ENCODE results near the gene RUFY1. TPM values are rescaled to one million over a fixed set of nuclear protein-coding genes. Genes with fewer than 3 reads are reported as not detected.
"Not testable (repeated sequence)": the region's sequence is repeated elsewhere in the genome, so short reads cannot be mapped to it uniquely, and the experiment has no call there.

Gene RUFY1
- 10 to 100 TPM; 50.5 to 53.4 TPM for total RNA-seq

- Mint-ChIP-seq H3K27ac (peak within 1 kb of the TSS; percentile 98), H3K4me1 (peaks cover 35% of the 10 kb centered on the region), H3K27me3 (no peaks in the 10 kb centered on the region), H3K9me3 (no peaks in the 10 kb centered on the region), H3K4me3 (peak within 1 kb of the TSS; percentile 98), H3K36me3 (ENCODE audit: low read depth) (peaks cover 19% of the 10 kb centered on the region)
- ChIA-PET POLR2A (interaction anchor here (1.2 kb wide), 1 partner anchor 8 kb away, joined by 7 read pairs; no protein-coding TSS in a partner anchor), CTCF (interaction anchor here (0.8 to 1.2 kb wide), 3 partner anchors 9 to 118 kb away, joined by 3 to 4 read pairs (median 4); partner anchors contain the start of gene HNRNPH1)
- DNase-seq = peak; percentile 77
Measured at GRCh38 chr5:179550511-179551342, at the start of gene RUFY1. Gene RUFY1, plus strand, starts transcription at chr5:179550554. Its CDS starts 16 bp downstream, at chr5:179550570.

- not testable (repeated sequence) for H3K9me3 Mint-ChIP-seq
Measured at GRCh38 chr5:179501997-179502396, 48.4 kb upstream of the RUFY1 start.

GRCh38 chr5:179502420-179502819 is 47.9 kb upstream of the RUFY1 start:
- H3K27ac Mint-ChIP-seq; H3K4me3 Mint-ChIP-seq; H3K27me3 Mint-ChIP-seq; H3K36me3 Mint-ChIP-seq (ENCODE audit: low read depth); H3K4me1 Mint-ChIP-seq; POLR2A ChIA-PET; DNase-seq; CTCF ChIA-PET; H3K9me3 Mint-ChIP-seq: not testable (repeated sequence)

More at GRCh38 chr5:179501997-179502396, 48.4 kb upstream of the RUFY1 start:
- DNase-seq; H3K36me3 Mint-ChIP-seq (ENCODE audit: low read depth); POLR2A ChIA-PET; H3K4me3 Mint-ChIP-seq; H3K27ac Mint-ChIP-seq; H3K4me1 Mint-ChIP-seq; CTCF ChIA-PET; H3K27me3 Mint-ChIP-seq: not testable (repeated sequence)

- Mint-ChIP-seq H3K9me3 (no peaks in the 10 kb centered on the region), H3K4me1 (peaks cover 4% of the 10 kb centered on the region), H3K4me3 (no peak overlapping the region), H3K27ac (no peak overlapping the region), H3K36me3 (ENCODE audit: low read depth) (no peaks in the 10 kb centered on the region), H3K27me3 (no peaks in the 10 kb centered on the region)
- DNase-seq = no peak
- ChIA-PET POLR2A (no interaction called here), CTCF (interaction anchor here (0.6 kb wide), 1 partner anchor 28 kb away, joined by 3 read pairs; no protein-coding TSS in a partner anchor)
Measured at GRCh38 chr5:179504191-179504590, 46.2 kb upstream of the RUFY1 start.

- H3K4me3 Mint-ChIP-seq = no peak overlapping the region
- CTCF ChIA-PET = no interaction called here
- no peak overlapping the region for H3K27ac Mint-ChIP-seq
Measured at GRCh38 chr5:179504600-179505396, 45.6 kb upstream of the RUFY1 start.

GRCh38 chr5:179505636-179506261 is 44.6 kb upstream of the RUFY1 start:
- H3K27me3 Mint-ChIP-seq = no peaks in the 10 kb centered on the region
- H3K4me1 Mint-ChIP-seq = peaks cover 11% of the 10 kb centered on the region
- H3K4me3 Mint-ChIP-seq = no peak overlapping the region
- H3K9me3 Mint-ChIP-seq = no peaks in the 10 kb centered on the region
- no peaks in the 10 kb centered on the region for H3K36me3 Mint-ChIP-seq (ENCODE audit: low read depth)
- POLR2A ChIA-PET = no interaction called here
- CTCF ChIA-PET = no interaction called here
- no peak overlapping the region for H3K27ac Mint-ChIP-seq
- no peak for DNase-seq

More at GRCh38 chr5:179504600-179505396, 45.6 kb upstream of the RUFY1 start:
- Mint-ChIP-seq H3K4me1 (peaks cover 9% of the 10 kb centered on the region), H3K9me3 (no peaks in the 10 kb centered on the region), H3K27me3 (no peaks in the 10 kb centered on the region), H3K36me3 (ENCODE audit: low read depth) (no peaks in the 10 kb centered on the region)
- DNase-seq = no peak
- POLR2A ChIA-PET = no interaction called here

GRCh38 chr5:179509239-179509638 is 41.1 kb upstream of the RUFY1 start:
- POLR2A ChIA-PET = no interaction called here
- Mint-ChIP-seq H3K4me1 (peaks cover 11% of the 10 kb centered on the region), H3K4me3 (no peak overlapping the region), H3K36me3 (ENCODE audit: low read depth) (no peaks in the 10 kb centered on the region), H3K27me3 (no peaks in the 10 kb centered on the region), H3K27ac (no peak overlapping the region), H3K9me3 (no peaks in the 10 kb centered on the region)
- DNase-seq = no peak
- CTCF ChIA-PET = interaction anchor here (0.6 kb wide), 1 partner anchor 1942 kb away, joined by 3 read pairs; no protein-coding TSS in a partner anchor

- no peaks in the 10 kb centered on the region for H3K36me3 Mint-ChIP-seq (ENCODE audit: low read depth)
- H3K27me3 Mint-ChIP-seq = peaks cover 2% of the 10 kb centered on the region
- H3K4me1 Mint-ChIP-seq = peaks cover 11% of the 10 kb centered on the region
- ChIA-PET POLR2A (no interaction called here), CTCF (no interaction called here)
- H3K4me3 Mint-ChIP-seq = no peak overlapping the region
- H3K9me3 Mint-ChIP-seq = no peaks in the 10 kb centered on the region
- no peak for DNase-seq
- H3K27ac Mint-ChIP-seq = no peak overlapping the region
Measured at GRCh38 chr5:179509845-179510244, 40.5 kb upstream of the RUFY1 start.

- H3K27me3 Mint-ChIP-seq = peaks cover 2% of the 10 kb centered on the region
Measured at GRCh38 chr5:179512452-179513000, 37.8 kb upstream of the RUFY1 start.

GRCh38 chr5:179515501-179515900 is 34.9 kb upstream of the RUFY1 start:
- H3K4me3 Mint-ChIP-seq; H3K27me3 Mint-ChIP-seq; CTCF ChIA-PET; POLR2A ChIA-PET; H3K27ac Mint-ChIP-seq; H3K36me3 Mint-ChIP-seq (ENCODE audit: low read depth); H3K9me3 Mint-ChIP-seq; H3K4me1 Mint-ChIP-seq; DNase-seq: not testable (repeated sequence)

More at GRCh38 chr5:179512452-179513000, 37.8 kb upstream of the RUFY1 start:
- ChIA-PET CTCF (no interaction called here), POLR2A (no interaction called here)
- Mint-ChIP-seq H3K4me1 (peaks cover 11% of the 10 kb centered on the region), H3K36me3 (ENCODE audit: low read depth) (no peaks in the 10 kb centered on the region), H3K4me3 (no peak overlapping the region), H3K9me3 (no peaks in the 10 kb centered on the region), H3K27ac (no peak overlapping the region)
- no peak for DNase-seq

- Mint-ChIP-seq H3K4me3 (no peak overlapping the region), H3K9me3 (no peaks in the 10 kb centered on the region), H3K27me3 (peaks cover 4% of the 10 kb centered on the region), H3K27ac (no peak overlapping the region), H3K4me1 (no peaks in the 10 kb centered on the region), H3K36me3 (ENCODE audit: low read depth) (no peaks in the 10 kb centered on the region)
- CTCF ChIA-PET = no interaction called here
- DNase-seq = no peak
- POLR2A ChIA-PET = no interaction called here
Measured at GRCh38 chr5:179516221-179516620, 34.1 kb upstream of the RUFY1 start.

GRCh38 chr5:179517746-179518145 is 32.6 kb upstream of the RUFY1 start:
- POLR2A ChIA-PET; H3K9me3 Mint-ChIP-seq; H3K36me3 Mint-ChIP-seq (ENCODE audit: low read depth); H3K27ac Mint-ChIP-seq; H3K27me3 Mint-ChIP-seq; H3K4me3 Mint-ChIP-seq; DNase-seq; H3K4me1 Mint-ChIP-seq; CTCF ChIA-PET: not testable (repeated sequence)

- H3K4me1 Mint-ChIP-seq; H3K36me3 Mint-ChIP-seq (ENCODE audit: low read depth); H3K9me3 Mint-ChIP-seq; CTCF ChIA-PET; H3K27ac Mint-ChIP-seq; H3K4me3 Mint-ChIP-seq; DNase-seq; H3K27me3 Mint-ChIP-seq; POLR2A ChIA-PET: not testable (repeated sequence)
Measured at GRCh38 chr5:179518369-179518768, 32.0 kb upstream of the RUFY1 start.

Measured in activated CD4-positive, alpha-beta T cell treated with anti-CD3 and anti-CD28 coated beads, Interleukin-2, amount 10 ng/mL, durations not matched to agents 7 days and 5 days (primary cell).